Measurements from ENCODE around the gene RBM4.
A peak's percentile ranks its signal among the peaks of the same experiment; 100 is the strongest.
"Not testable (repeated sequence)": the region's sequence is repeated elsewhere in the genome, so short reads cannot be mapped to it uniquely, and the experiment has no call there.

RBM4 gene

DNA sequence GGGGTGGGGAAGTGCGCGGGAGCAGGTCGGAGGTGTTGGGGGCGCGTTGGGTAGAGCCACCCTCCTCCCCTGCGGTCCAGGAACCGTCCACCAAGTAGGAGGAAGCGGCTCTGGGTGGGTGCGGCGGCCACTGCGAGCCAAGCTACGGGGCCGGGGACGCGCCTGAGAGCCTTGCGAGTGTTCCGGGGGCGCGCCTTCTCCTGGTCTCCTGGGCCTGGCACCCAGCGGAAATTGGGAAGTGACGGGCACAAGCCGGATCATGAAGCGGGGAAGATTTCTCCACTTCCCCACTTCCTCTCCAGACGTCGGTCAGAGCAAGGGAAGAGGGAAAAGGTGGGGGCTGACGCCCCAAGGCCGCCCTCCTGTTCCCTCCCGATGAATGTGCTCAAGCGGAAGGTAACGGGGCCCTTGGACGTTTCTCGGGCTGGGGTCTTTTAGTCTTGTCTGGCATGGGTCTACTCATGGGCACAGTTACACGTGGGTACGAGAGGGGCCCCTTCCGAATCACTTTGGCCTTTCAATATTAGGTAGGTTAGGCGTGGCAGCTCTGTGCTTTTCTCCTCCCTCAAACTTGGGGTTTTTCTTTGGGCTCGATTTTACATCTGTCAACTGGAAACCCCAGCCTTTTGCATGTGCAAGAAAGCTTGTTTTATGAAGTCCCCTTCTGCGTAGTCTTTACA, 21.2 kb upstream of the RBM4 start:
- peak in 1 of 2 donors; percentile 26 for DNase-seq

- no peak for DNase-seq
Measured at GRCh38 chr11:66619080-66619554, 19.4 kb upstream of the RBM4 start.

DNA sequence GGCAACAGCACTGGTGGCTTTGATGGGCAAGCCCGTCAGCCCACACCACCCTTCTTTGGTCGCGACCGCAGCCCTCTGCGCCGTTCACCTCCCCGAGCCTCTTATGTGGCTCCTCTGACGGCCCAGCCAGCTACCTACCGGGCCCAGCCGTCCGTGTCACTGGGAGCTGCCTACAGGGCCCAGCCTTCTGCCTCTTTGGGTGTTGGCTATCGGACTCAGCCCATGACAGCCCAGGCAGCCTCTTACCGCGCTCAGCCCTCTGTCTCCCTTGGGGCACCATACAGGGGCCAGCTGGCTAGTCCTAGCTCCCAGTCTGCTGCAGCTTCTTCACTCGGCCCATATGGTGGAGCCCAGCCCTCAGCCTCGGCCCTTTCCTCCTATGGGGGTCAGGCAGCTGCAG, 14.1 kb upstream of the RBM4 start:
- no peak for DNase-seq

DNA sequence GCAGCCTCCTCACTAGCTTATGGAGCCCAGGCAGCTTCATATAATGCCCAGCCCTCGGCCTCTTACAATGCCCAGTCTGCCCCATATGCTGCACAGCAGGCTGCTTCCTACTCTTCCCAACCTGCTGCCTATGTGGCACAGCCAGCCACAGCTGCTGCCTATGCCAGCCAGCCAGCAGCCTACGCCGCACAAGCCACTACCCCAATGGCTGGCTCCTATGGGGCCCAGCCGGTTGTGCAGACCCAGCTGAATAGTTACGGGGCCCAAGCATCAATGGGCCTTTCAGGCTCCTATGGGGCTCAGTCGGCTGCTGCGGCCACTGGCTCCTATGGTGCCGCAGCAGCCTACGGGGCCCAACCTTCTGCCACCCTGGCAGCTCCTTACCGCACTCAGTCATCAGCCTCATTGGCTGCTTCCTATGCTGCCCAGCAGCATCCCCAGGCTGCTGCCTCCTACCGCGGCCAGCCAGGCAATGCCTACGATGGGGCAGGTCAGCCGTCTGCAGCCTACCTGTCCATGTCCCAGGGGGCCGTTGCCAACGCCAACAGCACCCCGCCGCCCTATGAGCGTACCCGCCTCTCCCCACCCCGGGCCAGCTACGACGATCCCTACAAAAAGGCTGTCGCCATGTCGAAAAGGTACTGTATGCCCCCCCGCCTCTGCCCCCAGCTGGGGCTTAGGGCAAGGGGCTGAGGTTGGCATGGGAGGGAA, 13.3 kb upstream of the RBM4 start:
- DNase-seq: no peak

GRCh38 chr11:66625752-66626149, 12.8 kb upstream of the RBM4 start:
- DNase-seq: no peak

DNA sequence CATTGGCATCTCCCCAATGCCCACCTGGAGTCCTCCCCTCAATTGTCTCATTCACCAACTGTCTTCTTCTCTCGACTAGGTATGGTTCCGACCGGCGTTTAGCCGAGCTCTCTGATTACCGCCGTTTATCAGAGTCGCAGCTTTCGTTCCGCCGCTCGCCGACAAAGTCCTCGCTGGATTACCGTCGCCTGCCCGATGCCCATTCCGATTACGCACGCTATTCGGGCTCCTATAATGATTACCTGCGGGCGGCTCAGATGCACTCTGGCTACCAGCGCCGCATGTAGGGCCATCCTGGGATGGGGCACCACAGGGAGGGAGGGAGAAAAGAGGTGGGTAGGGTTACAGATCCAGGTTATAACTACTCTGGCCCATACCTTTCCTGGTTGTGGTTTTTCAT, 12.1 kb upstream of the RBM4 start:
- DNase-seq: no peak

DNA sequence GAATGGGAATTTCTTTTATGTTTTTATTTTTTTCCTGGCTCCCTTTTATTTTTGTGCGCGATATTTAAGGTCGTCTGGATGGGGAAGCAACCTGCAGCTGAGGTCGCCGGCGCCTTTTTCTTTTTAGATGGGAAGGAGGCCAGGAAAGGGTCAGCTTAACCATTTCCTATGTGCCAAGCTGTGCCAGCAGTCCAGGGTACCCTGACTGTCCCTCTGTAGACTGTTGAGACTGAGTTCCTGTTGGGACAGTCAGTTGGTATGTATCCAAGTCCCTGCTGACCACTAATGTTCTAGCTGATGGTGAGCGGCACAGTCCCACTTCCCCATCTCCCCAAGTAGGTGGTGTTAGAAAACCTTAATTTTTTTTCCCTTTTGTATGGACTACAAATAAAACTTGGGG, 11.6 kb upstream of the RBM4 start:
- DNase-seq: no peak

- DNase-seq: no peak
Measured at GRCh38 chr11:66628061-66628603, 10.4 kb upstream of the RBM4 start.

DNA sequence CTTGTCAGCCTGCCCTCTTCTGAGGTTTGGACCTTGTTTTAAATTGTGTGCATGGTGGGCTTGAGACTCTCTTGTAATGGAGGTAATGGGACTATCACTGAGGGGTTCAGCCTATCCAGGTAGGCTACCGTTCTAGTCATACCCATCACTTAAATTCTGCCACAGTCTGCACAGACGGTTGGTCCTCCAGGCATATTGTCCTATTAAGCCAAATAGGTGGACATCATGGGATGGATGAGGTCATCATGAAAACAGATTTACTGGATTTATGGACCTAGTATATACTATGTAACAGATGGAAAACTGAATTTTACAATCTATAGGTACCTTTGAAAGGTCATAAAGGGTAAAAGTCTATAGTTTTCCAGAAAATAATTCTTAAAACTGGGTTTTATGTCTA, 9.1 kb upstream of the RBM4 start:
- no peak for DNase-seq

GRCh38 chr11:66631883-66632282, 6.6 kb upstream of the RBM4 start:
- DNase-seq: no peak

DNA sequence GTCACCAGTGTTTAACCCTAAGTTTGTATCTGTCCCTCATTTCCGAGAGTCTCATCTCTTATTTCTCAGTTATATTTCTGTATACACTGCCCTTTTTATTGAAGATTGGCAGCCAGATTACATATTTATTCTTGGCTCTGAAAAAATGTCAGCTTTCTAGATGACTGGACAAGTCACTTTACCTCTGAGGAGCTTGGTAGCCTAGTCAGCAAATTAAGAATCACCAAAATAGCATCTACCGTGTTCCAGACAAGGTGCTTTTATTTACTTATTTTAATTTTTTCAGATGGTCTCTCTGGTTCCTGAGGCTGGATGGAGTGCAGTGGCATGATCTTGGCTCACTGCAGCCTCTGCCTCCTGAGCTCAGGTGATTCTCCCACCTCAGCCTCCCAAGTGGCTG, 5.6 kb upstream of the RBM4 start:
- no peak for DNase-seq

DNA sequence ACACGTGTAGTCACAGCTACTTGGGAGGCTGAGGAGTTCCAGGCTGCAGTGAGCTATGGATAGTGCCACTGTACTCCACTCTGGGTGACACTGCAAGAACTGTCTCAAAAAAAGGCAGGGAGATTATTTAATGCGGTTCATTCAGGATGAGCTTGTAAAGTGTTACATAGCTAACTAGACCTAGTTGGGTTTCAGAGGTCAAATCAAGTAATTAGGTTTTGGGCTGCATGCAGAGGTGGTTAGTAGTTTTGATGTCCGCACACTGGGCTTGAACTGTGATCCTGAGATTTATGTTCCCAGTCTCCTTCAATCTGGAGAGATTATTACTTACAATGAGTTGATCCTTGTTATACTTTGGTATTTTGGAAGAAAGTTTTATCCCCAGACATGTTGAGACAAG, 2.1 kb upstream of the RBM4 start:
- DNase-seq: no peak

DNA sequence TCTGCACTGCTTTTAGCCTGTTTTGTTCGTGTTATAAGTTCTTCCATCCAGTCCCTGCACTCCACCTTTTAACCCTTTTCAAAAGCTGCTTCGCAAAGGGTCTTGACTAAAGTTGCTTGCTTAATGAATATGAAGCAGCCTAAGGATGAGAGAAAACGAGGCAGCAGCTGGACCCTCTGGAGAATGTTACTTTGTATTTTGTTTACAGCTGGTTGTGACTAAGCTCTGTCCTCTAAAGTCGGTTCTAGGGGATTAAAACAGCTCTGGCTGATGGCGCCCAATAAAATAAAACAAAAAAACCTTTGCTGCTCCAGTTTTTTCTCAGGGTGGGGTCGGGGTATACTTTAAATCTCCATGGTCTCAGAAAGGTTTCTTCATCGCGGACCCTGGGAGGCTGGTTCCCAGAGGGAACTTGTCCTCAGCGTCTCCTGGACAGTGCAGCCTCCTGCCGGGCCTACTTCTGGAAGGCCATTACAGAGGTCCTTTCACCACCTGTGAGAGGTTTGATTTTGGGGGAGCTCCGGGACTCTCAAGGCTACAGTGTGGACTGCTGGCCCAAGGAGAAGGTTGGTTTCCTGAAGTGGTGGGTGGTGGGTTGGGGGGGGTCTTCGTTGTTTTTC, 836 bp upstream of the RBM4 start:
- DNase-seq: peak in 1 of 2 donors; percentile 27

GRCh38 chr11:66639066-66639813, 737 bp downstream of the RBM4 start:
- DNase-seq: peak in 1 of 2 donors; percentile 50

- DNase-seq: not testable (repeated sequence)
Measured at GRCh38 chr11:66639814-66640340, 1.4 kb downstream of the RBM4 start.

- no peak for DNase-seq
Measured at GRCh38 chr11:66641834-66642233, 3.3 kb downstream of the RBM4 start.

- no peak for DNase-seq
Measured at GRCh38 chr11:66643745-66644437, 5.4 kb downstream of the RBM4 start.

DNA sequence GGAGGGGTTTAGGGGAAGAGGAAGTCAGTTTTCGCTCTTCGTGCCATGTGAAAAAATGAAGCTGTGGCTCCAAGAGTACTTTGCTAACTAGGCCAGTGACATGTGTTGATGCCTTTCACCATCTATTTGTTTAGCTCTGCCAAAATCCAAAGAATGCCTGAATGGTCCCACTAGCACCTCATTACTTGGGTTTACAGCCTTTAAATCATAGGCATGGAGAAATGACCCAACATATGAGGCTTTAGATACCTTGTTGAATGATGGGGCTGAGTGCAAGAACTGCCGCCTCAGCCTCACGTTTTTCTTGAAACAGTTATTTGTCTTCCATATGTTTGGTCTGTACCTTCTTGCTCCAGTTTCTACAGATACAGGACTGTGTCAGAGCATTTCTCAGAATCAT, 8.3 kb downstream of the RBM4 start:
- DNase-seq: no peak

GRCh38 chr11:66649903-66650302, 11.4 kb downstream of the RBM4 start:
- no peak for DNase-seq

DNA sequence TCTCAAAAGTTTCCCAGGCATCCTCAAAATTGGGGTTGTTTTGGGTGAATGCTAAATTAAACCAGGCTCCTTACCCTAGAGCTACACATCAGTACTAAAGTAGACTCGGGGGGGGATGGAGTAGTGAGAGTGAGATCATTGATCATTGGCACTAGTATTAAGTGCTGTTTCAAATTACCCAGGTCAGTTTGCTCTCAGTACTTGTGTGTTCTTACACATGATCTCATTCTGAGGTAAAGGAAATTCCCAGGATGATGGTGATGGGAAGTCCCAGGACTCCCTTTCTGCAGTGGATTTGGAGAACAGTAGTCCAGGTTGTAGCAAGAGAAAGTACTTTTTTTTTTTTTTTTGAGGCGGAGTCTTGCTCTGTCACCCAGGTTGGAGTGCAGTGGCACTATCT, 12.5 kb downstream of the RBM4 start:
- no peak for DNase-seq

DNA sequence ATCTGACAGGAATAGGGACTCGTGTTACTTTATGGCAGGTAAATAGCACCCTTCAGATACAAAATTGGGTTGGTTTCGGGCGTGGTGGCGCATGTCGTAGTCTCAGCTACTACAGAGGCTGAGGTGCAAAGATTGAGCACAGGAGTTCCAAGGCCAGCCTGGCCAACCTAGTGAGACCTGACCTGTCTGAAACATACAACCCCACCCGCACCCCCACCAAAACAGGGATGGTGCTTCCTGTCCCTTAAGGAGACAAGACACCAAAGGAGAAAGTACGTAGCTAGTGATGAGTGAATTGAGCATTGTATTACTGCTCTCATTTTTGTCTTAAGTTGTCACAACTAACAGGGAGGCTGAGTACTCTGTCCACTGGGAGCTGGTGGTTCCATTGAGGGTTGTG, 14.1 kb downstream of the RBM4 start:
- no peak for DNase-seq

DNA sequence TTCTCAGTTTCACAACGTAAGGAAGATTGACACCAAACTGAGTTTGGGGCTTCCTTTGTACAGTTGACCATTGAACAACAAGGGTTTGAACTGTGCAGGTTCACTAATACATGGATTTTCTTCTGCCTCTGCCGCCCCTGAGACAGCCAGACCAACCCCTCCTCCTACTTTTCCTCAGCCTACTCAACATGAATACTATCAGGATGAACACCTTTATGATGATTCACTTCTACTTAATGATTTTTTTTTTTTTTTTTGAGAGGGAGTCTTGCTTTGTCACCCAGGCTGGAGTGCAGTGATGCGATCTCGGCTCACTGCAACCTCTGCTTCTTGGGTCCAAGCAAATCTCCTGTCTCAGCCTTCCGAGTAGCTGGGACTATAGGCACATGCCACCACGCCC, 14.6 kb downstream of the RBM4 start:
- DNase-seq: no peak

Measured in stimulated activated CD4-positive, alpha-beta T cell treated with anti-CD3 and anti-CD28 coated beads, Interleukin-2, amount 100 ng/mL, for 24 hours (primary cell).